K562 treated with DMSO at 1 percent for 24 hours (cell line): Measurements from ENCODE around the gene TM9SF1. TPM values are rescaled to one million over a fixed set of nuclear protein-coding genes. Genes with fewer than 3 reads are reported as not detected.

Source experiments
- total RNA-seq: library from RNA; unstranded; fragments of 300-600 nt; gene quantifications from 2 replicates; pipeline ENCODE4 v1.2.3, GENCODE V29; 2022; ENCODE audit warnings: low read depth; ENCODE audit not compliant: insufficient read depth

TM9SF1 gene, protein sequence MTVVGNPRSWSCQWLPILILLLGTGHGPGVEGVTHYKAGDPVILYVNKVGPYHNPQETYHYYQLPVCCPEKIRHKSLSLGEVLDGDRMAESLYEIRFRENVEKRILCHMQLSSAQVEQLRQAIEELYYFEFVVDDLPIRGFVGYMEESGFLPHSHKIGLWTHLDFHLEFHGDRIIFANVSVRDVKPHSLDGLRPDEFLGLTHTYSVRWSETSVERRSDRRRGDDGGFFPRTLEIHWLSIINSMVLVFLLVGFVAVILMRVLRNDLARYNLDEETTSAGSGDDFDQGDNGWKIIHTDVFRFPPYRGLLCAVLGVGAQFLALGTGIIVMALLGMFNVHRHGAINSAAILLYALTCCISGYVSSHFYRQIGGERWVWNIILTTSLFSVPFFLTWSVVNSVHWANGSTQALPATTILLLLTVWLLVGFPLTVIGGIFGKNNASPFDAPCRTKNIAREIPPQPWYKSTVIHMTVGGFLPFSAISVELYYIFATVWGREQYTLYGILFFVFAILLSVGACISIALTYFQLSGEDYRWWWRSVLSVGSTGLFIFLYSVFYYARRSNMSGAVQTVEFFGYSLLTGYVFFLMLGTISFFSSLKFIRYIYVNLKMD
- 22.1 and 25.4 TPM in 2 replicates for total RNA-seq

DNA sequence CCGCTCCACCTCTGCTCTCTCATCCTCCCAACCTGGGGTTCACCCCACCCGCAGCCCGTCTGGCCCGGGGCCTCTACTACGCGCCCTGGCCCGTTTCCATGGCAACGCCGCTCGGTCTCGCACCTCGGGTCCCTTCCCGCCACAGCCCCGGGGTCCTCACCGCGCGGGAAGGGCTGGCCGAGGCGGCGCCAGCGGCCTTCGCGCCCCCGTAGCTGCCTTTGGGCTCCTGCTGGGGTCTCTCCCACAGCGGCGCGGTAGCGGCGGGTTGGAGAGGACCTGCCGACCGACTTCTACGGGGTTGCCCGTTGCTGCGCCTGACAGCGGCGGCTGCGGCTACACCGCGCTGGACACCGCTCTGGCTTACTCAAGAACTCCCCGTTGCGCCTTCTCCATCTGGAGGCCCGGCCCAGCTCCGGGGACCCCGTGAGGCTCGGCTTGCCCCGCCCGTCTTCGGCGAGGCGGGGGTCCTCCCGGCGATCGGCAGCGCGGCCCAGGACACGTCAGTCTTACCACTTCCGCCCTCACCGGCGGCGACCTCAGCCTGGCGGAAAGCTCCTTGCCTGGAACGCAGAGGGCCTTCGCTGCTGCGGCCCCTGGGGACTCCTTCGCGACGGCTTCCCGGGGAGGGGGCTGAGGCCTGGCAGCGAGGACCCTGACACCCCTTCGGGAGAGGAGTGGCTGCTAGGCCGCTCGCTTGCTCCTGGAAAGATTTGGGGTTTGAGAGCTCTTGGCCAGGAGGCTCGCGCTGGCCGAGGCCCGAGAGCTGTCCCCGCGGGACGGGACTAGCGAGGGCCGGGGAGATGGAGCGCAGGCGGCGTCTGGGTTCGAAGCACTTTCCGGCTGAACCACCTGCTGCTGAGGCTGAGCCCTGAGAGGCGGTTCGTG, at the start of gene TM9SF1:
TSS of gene TM9SF1 (minus strand) at position 256 of the 885 bp plus-strand sequence. CDS start 422 bp downstream, outside the sequence.

DNA sequence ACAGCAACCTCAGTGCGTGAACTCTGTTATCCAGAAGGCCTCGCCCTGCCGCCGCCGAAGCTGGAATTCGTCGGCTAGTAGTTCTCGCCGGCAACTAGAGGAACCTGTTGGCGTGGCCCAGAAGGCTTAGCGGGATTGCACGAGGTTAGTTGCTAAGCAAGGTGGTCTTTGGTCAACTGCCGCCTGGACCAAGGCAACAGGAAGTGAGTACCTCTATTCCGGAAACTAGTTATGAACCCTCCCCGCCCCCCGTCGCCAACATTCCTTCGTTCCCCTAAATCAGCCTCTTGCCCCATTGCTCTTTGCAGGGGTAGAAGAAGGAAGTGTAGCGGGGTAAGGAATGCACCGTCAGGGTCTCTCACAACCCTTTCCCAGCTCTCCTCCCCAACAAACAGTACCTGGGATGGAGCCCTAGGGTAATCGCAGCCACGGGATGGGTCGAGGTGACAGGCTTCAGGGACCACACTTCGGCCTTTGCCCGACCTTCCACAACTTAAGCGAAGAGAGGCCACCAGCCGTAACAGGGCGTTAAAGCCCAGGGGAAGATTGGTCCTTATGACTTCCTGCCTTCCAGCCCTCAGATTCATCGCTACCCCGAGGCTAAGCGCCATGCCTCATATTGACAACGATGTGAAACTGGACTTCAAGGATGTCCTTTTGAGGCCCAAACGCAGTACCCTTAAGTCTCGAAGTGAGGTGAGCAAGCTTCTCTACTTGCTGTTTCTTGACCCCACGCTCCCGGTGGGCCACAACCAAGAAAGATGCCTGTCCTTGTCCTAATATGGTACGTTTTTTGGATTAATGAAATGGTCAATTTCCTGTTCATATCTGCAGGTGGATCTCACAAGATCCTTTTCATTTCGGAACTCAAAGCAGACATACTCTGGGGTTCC, 37.6 kb upstream of the TM9SF1 start, which contains the start of gene GMPR2:
TSS of gene GMPR2 (plus strand) at position 285 of the 893 bp plus-strand sequence. CDS start at position 610, 325 bp downstream.

DNA sequence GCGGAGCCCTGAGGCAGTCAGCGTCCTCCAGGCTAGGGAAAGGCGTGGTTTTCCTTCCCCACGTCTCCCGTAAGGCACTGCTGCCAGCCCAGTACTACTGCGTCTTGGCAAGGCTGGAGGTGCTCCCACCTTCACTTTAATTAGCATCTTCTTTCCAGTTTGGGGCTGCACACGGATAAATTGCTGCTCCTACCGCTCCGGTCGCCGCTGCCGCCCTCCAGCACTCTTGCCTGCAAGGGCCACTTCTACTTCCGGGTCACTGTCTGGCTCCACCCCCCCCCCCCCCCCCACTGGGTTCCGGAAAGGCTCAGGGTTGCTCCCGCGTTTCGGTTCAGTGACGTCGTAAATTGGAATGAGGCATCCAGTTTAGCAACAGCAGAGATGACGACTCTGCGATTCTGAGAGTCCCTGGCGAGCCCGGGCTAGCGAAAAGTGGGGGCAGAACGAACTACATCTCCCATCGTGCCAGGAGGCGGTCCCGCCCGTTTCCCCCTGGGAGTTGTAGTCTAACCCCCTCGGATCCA, 36.9 kb upstream of the TM9SF1 start, which contains the start of gene NEDD8:
TSS of gene NEDD8 (minus strand) at position 247 of the 524 bp plus-strand sequence. CDS start at position 147, 100 bp downstream.

DNA sequence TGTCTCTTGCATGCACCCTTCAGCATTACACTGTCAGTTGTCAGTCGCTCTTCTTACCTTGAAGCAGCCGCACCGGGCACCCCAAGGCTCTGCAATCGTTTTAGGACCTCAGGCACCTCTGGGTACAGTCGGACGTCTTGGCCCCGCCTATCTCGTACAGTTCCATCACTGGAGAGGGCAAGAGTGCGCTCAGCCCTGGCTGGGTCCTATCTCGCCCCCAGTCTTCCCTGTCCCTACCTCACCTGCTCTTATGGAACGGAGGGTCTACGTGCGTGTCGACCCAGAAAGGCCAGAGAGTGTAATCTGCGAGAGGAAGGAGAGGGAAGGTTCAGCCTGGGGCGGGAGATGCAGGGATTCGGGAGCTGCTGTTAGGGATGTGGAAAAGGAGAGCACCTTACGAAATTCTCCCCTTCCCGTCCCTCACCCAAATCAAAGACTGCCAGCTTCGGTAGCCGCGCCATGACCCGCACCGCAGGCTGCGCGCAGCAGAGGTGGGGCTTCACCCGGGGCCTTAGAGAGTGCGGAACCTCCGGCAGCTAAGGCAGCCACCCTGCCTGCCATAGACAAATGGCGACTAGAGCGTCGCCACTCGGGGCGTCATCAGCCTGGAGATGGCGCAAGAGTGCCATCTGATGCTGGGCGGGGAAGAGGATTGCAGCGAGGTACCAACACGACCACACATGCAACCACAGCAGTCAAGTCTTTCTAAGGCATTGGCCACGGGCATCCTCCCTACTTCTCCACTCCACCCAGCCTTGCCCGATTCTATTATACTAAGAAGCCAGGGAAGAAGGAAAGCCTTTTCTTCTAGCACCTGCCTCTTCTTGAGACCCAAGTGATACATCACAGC, 20.5 kb upstream of the TM9SF1 start, which contains the start of gene MDP1:
TSS of gene MDP1 (minus strand) at position 572 of the 850 bp plus-strand sequence. CDS start at position 461, 111 bp downstream.

DNA sequence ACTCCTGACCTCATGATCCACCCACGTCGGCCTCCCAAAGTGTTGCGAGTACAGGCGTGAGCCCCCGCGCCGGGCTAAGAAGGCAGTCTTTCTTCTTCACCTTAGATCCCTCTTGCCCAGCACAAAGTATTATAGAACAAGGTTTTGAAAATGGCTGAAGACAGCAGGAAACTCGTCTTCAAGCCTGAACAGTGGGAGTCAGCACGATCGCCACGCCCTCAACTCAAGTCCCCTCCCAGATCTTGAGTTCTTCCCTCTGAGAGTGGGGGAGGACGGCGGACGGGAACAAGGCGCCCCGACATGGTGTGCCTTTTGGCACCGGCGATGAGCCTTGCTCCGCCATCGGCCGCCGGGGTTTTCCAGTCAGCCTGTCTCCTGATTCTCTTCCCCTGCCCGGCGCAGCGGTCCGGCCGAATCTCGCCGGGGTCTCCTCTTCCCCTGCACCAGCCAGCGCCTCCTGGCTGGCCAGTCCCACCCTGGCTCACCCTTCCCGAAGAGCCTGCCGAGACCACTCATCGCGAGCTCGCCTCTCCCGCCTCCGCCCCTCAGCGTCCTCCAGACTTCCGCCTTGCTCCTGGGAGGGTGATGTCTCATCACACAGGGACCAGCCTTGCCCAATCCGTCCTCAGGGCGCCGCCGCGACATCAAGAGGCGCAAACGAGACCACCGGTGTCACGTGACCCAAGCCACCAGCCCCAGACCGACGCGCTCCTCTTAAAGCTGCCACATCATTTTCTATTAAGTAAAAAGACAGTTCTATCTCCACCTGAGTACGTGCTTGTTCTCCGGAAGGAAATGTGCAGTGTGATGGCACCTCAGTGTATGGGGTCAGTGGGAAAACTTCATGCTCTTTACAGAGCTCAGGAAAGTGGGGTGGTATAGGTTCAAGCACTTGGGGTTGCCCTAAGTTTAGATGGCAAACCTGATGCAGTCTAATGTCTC, 18.0 kb upstream of the TM9SF1 start, which contains the start of gene CHMP4A:
TSS of gene CHMP4A (minus strand) at position 565 of the 942 bp plus-strand sequence. CDS start at position 516, 49 bp downstream.

DNA sequence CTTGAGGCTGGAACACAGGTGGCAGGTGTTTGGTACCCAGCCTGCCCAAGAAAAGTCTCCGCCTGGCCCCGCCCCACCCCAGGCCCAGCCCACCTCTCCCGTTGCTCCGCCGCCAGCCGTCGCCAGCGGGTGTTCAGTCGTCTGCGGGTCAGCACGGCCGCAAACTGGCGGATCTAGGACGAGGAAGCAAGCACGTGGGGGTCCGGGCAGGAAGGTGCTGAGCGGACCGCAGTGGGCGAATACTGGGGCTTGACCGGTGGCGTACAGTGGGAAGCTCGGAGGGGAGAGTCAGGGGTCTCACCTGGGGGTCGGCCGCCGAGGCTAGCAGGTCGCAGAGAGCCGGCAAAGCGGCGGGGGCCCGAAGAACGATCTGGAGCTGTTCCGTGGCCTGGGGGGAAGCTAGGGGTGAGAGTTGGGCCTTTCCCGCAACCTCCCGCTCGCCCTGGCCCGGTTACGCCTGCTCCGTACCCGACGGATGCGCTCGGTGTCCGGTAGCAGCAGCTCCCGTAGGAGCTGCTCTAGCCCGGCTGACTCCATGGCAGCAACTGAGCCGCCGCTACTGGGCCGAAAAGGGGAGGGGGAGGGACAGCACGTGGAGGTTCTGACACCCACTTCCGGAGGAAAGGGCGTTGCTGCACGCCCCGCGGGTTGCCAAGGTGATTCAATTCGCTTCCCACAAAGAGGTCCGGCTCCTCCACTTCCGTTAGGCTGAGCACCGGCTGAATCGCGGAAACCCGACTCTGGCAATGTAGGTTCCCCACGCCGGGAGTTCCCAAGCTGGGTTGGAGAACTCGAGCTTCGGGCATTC, 6.8 kb downstream of the TM9SF1 start, which contains the start of gene IPO4:
TSS of gene IPO4 (minus strand) at position 566 of the 808 bp plus-strand sequence. CDS start at position 537, 29 bp downstream.

DNA sequence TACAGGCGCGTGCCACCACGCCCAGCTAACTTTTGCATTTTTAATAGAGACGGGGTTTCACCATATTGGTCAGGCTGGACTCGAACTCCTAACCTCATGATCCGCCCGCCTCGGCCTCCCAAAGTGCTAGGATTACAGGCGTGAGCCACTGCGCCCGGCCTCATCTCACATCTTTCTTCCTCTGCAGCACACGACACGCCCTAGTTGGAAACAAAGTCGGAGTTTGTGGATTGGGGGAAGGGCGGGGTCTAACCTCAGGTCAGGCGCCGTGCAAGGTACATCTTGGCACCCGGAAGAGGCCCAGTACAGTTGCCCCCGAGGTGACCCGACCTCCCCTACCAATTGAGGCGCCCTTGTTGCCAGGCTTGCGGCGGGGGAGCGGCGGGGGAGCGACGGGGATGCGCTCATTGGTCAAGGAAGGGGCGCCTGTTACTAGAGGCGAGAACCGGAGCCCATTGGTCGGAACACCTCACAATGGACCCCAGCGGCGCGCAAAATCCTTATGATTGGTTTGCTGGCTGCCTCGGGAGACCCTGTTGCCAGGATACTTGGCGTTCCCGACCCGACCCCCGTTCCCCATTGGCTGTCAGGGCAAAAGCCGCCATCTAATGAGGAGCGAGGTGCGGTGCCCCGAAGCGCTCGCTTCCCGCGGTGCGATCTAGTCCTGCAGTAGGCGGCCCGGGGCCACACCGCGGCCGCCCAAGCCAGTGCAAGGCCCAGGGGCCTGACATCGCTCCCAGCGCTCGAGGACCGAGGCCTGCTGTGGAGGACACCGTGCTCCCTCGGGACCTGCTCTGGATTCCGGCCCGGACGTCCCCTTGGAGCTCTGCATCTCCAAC, 23.6 kb downstream of the TM9SF1 start, which contains the start of gene REC8:
TSS of gene REC8 (plus strand) at position 659 of the 839 bp plus-strand sequence. CDS start 473 bp downstream, outside the sequence.

DNA sequence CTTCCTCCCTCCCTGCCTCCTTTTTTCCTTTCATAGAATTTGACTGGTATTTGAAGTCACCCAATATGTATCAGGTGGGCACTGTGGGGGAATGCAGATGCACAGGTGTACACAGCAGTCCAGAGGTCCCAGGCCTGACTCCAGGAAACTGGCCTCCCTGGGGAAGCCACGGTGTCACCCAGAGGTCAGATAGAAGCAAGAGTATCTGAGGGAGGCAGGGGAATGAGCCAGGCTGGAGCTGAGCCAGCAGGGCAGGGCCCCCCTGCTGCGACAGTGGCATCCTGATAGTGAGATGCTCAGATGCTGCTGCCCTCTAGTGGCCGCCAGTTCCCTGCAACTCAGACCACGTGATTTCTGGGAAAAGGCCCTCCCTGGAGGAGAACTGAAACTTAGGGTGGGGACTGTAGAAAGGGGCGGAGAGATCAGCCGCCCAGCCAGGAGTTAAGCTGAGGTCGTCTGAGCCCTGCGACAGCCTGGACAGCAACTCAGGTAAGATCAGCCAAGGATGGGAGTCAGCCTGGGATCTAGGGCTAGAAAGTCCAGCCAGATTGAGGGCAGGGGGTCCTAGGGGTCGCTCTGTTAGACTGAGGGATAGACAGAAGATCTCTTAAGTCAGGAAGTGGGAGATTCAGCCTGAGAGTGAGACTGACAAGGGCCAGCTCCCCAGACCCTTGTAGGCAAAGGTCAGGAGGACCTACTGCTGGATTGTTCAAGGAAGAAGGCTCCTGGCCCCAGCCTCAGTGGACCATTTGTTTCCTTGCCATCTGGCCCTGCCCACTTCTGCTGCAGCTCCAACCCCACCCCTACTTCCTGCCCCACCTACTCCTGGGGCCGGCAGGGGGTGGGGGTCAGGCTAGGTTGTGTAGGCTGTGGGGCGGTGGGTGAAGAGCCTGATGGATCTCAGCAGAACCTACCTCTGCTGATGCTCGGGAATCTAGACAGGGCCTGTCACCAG, 34.1 kb downstream of the TM9SF1 start, which contains the start of gene IRF9:
TSS of gene IRF9 (plus strand) at position 416 of the 955 bp plus-strand sequence. CDS start 880 bp downstream, outside the sequence.

DNA sequence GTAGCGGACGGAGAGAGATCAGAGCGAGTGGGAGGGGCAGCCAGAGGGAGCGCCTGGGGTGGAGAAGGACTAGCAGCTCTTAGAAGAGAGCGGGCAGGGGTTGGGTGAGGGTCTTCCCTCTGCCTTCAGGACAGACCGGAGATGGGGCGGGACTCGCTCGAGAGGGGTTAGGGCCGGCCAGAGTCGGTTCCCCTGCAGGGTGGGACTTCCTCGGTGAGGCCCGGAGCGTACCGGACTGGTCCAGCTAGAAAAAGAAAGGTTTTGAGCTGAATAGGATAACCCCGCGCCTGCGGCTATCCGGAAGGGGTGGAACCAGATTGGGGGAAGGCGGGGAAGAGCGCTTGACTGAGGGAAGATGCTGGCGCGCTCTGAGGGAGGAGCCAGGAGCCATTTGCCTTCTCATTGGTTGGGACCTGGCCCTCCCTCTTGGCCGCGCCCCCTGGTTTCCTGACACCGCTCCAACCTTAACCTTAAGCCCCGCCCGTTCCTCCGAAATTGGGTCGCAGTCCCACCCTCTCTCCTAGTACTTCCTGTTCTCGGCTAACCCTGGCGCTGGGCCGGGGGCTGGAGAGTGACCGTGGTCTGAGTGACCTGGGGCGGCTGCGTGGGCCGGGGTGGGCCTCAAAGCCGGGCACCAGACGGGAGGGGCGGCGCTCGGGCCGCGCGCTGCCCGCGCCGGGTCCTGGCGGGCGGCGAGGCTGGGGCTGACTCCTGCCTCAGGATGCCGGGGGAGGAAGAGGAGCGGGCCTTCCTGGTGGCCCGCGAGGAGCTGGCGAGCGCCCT, 48.1 kb downstream of the TM9SF1 start, which contains the start of gene RNF31:
TSS of gene RNF31 (plus strand) at position 521 of the 783 bp plus-strand sequence. CDS start at position 722, 201 bp downstream.

DNA sequence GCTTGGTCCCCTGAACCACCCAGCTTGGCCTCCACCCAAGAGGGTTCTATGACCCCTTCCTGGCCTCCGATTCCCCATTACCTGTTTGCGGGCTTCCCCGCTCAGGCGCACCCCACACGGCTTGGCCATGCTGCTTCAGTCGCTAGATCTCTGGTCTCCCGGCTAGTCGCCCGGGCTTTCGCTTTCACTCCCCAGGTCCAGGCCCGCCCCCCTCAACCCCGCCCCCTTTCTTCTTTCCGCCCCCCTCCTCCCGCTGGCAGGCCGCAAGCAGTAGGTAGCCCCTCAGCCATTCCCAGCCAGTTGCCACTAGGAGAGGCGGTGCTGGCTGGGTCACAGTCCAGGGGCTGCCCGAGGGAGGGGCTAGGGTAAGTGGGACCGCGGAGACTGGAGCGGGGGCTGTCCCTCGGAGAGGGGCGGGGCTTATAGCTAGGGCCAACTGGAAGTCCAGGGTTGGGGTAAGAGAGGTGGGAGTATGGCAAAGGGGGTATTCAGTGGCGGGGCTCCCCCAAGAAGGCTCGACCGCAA, 48.7 kb downstream of the TM9SF1 start, which contains the start of gene PSME2:
TSS of gene PSME2 (minus strand) at position 158 of the 525 bp plus-strand sequence. CDS start at position 129, 29 bp downstream.

DNA sequence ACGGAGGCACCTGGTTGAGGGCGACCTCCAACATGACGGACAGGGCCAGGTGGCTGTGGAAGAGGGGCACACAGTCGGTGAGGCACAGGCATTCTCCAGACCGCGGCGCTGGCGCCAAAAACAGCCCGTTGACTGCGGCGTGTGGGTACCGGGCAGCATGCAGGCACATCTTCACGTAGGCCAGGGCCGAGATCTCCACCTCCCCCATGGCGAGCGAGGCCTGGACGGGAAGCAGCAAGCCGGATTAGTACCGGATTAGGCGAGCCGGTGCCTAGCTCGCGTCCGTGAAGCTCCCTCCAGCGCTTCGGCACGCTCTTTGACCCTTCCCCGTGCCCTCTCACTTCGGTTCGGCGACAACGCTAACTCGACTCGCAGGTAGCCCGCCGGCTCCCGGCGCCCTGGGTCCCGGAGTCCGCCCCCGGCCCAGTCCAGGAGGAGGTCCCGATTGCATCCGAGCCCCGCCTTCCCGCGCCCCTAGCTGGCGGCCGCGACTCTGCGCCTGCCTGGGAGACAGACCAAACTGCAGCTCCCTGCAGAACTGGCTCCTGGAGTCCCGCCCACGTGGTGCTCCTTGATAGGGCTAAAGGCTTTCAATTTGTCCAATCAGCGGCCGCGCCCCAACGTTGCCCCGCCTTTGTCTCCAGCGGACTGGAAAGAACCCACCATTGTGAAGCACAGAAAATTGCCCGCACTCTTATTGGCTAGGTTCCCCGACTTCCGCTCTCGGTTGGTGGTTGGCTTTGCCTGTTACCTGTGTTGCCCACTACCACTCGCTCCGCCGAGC, 54.0 kb downstream of the TM9SF1 start, which contains the start of gene EMC9:
TSS of gene EMC9 (minus strand) at position 495 of the 784 bp plus-strand sequence. CDS start at position 208, 287 bp downstream.

